ENCODE results near the gene STXBP4.

The STXBP4 gene

DNA sequence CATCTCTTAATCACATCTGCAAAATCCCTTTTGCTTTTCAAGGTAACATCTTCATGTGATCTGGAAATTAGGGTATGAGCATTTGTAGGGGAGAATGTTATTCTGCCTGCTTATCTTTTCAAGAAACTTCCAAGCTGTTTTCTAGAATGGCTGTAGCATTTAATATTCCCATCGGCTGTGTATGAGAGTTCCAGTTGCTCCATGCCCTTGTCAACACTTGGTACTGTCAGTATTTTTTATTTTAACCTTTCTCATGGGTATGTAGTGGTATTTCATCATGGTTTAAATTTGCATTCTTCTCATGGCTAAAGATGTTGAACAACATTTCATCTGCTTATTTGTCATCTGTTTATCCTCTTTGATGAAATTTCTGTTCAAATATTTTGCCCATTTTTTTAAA lies 205.6 kb downstream of the STXBP4 start:
- H3F3A ChIP-seq (ENCODE audit: insufficient read depth, low read length) = peaks cover 6% of the 10 kb centered on the region; the same call in 1 of the 2 replicates
- H4K20me1 ChIP-seq (ENCODE audit: insufficient read depth, low read length) = no peaks in the 10 kb centered on the region
- H2AFZ ChIP-seq (ENCODE audit: low read length) = no peak overlapping the region
- no peak overlapping the region for H3K27ac ChIP-seq (ENCODE audit: low read length)
- peaks cover 18% of the 10 kb centered on the region for H3K4me1 ChIP-seq (ENCODE audit: low read length)
- H3K9ac ChIP-seq (ENCODE audit: low read length) = no peak overlapping the region
- H3K4me2 ChIP-seq (ENCODE audit: low read depth, low read length) = no peak overlapping the region
- no peaks in the 10 kb centered on the region for H3K9me2 ChIP-seq (replicated peaks; ENCODE audit: insufficient read depth, low read length)
- no peak for DNase-seq
- H3K27me3 ChIP-seq (replicated peaks; ENCODE audit: insufficient read depth, low read length) = no peaks in the 10 kb centered on the region
- no peaks in the 10 kb centered on the region for H3K9me3 ChIP-seq (replicated peaks; ENCODE audit: insufficient read depth, low read length)
- TF ChIP-seq, protein P1, sequence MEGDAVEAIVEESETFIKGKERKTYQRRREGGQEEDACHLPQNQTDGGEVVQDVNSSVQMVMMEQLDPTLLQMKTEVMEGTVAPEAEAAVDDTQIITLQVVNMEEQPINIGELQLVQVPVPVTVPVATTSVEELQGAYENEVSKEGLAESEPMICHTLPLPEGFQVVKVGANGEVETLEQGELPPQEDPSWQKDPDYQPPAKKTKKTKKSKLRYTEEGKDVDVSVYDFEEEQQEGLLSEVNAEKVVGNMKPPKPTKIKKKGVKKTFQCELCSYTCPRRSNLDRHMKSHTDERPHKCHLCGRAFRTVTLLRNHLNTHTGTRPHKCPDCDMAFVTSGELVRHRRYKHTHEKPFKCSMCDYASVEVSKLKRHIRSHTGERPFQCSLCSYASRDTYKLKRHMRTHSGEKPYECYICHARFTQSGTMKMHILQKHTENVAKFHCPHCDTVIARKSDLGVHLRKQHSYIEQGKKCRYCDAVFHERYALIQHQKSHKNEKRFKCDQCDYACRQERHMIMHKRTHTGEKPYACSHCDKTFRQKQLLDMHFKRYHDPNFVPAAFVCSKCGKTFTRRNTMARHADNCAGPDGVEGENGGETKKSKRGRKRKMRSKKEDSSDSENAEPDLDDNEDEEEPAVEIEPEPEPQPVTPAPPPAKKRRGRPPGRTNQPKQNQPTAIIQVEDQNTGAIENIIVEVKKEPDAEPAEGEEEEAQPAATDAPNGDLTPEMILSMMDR (IDR thresholded peaks at IDR 0.05; ENCODE audit: low read length) = no peak
- TF ChIP-seq EZH2phosphoT487 (IDR thresholded peaks at IDR 0.05; ENCODE audit: low read length) = no peak
- no peak for TF ChIP-seq EZH2 (optimal IDR thresholded peaks at IDR 0.05; ENCODE audit: low read depth, low read length)
- H3K4me3 ChIP-seq (ENCODE audit: low read length) = no peak overlapping the region
- H3K36me3 ChIP-seq (replicated peaks; ENCODE audit: insufficient read depth, low read length) = no peaks in the 10 kb centered on the region
- H3K79me2 ChIP-seq (ENCODE audit: low read length) = no peaks in the 10 kb centered on the region

DNA sequence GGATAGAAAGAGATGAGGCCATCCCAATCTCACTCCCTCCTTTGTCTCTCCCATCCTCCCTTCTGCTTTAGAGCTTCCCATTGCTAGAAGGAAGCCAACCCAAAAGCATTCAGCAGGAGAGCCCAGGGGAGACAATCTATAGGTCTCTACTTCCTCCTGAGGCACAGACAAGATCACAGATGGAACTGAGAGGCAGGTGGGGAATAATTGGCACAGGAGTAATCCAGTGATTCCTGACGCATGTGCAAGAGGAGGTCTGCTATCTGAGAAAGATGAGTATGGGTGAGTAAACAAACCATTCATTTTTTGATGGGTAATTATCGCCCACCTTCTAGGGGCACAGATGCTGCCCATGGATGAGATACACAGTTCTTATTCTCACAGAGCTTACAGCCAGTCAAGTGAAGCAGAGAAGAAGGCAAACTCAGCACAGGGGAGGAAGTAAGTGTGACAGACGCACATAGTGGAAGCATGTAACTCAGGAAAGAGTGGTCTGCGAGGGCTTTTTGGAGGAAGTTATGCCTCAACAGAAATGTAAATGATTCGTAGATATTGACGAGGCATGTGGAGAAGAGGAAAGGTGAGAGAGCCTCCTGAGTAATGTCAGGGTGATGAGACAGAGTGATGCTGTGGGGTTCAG lies 207.3 kb downstream of the STXBP4 start:
- Histone ChIP-seq H3K4me2 (ENCODE audit: low read depth, low read length) (no peak overlapping the region), H3K4me3 (ENCODE audit: low read length) (no peak overlapping the region), H3K27ac (ENCODE audit: low read length) (no peak overlapping the region), H3K79me2 (ENCODE audit: low read length) (no peaks in the 10 kb centered on the region), H4K20me1 (ENCODE audit: insufficient read depth, low read length) (no peaks in the 10 kb centered on the region), H3K27me3 (replicated peaks; ENCODE audit: insufficient read depth, low read length) (no peaks in the 10 kb centered on the region), H3K4me1 (ENCODE audit: low read length) (peaks cover 11% of the 10 kb centered on the region), H3K9me3 (replicated peaks; ENCODE audit: insufficient read depth, low read length) (no peaks in the 10 kb centered on the region), H3F3A (ENCODE audit: insufficient read depth, low read length) (no peaks in the 10 kb centered on the region), H2AFZ (ENCODE audit: low read length) (no peak overlapping the region), H3K9ac (ENCODE audit: low read length) (no peak overlapping the region), H3K9me2 (replicated peaks; ENCODE audit: insufficient read depth, low read length) (no peaks in the 10 kb centered on the region), H3K36me3 (replicated peaks; ENCODE audit: insufficient read depth, low read length) (no peaks in the 10 kb centered on the region)
- TF ChIP-seq EZH2phosphoT487 (IDR thresholded peaks at IDR 0.05; ENCODE audit: low read length) = no peak
- no peak for TF ChIP-seq EZH2 (optimal IDR thresholded peaks at IDR 0.05; ENCODE audit: low read depth, low read length)
- TF ChIP-seq, protein P1 (IDR thresholded peaks at IDR 0.05; ENCODE audit: low read length) = no peak
- DNase-seq = no peak

DNA sequence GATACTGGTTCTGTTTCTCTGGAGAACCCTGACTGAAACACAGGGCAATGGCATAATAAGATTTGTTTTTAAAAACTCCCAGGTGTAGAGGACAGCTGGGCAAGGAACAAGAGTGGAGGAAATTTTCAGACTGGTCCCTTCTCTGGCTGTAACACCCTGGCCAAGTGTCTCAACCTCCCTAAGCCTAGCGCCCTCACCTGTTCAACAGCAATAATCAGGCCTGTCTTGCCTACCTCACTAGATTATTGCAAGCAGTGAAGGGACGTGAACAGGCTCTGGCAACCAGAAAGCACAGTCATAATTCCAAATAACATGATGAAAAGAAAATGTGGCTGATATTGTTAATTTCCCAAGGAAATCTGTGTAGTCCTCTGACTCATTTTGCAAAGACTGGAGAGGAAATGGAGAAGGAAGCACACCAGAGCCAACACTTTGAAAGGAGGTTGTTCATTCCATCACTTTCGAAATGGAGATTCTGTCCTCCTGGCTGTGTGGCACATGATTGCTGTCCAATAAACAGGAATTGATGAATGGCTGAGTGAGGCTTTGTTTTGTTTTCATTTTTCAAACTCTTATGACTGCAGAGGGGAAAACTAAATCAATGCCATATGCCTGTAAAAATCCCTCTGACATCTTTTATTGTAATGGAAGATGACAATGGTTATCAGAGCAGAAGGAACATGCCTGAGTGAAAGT lies 208.7 kb downstream of the STXBP4 start:
- no peaks in the 10 kb centered on the region for H3F3A ChIP-seq (ENCODE audit: insufficient read depth, low read length)
- peaks cover 5% of the 10 kb centered on the region for H3K4me1 ChIP-seq (ENCODE audit: low read length)
- no peaks in the 10 kb centered on the region for H3K9me3 ChIP-seq (replicated peaks; ENCODE audit: insufficient read depth, low read length)
- no peaks in the 10 kb centered on the region for H4K20me1 ChIP-seq (ENCODE audit: insufficient read depth, low read length)
- H3K4me2 ChIP-seq (ENCODE audit: low read depth, low read length) = no peak overlapping the region
- no peak for DNase-seq
- no peak overlapping the region for H3K27ac ChIP-seq (ENCODE audit: low read length)
- H3K9me2 ChIP-seq (replicated peaks; ENCODE audit: insufficient read depth, low read length) = no peaks in the 10 kb centered on the region
- no peak for TF ChIP-seq EZH2phosphoT487 (IDR thresholded peaks at IDR 0.05; ENCODE audit: low read length)
- TF ChIP-seq EZH2 (optimal IDR thresholded peaks at IDR 0.05; ENCODE audit: low read depth, low read length) = no peak
- TF ChIP-seq, protein P1 (IDR thresholded peaks at IDR 0.05; ENCODE audit: low read length) = no peak
- no peaks in the 10 kb centered on the region for H3K27me3 ChIP-seq (replicated peaks; ENCODE audit: insufficient read depth, low read length)
- H3K9ac ChIP-seq (ENCODE audit: low read length) = no peak overlapping the region
- H2AFZ ChIP-seq (ENCODE audit: low read length) = no peak overlapping the region
- H3K79me2 ChIP-seq (ENCODE audit: low read length) = no peaks in the 10 kb centered on the region
- no peak overlapping the region for H3K4me3 ChIP-seq (ENCODE audit: low read length)
- H3K36me3 ChIP-seq (replicated peaks; ENCODE audit: insufficient read depth, low read length) = no peaks in the 10 kb centered on the region

Measured in MM.1S (cell line).